ENCODE measurements around the gene ATRN.

Gene ATRN

GRCh38 chr20:3452690-3453089, 18.1 kb upstream of the ATRN start:
- FAIRE-seq: no peak
- DNase-seq (ENCODE audit: insufficient read length, low spot score): no peak
- TF ChIP-seq CTCF (IDR thresholded peaks at IDR 0.05; ENCODE audit: insufficient read depth, missing control alignments): no peak

GRCh38 chr20:3454831-3455230, 16.0 kb upstream of the ATRN start:
- FAIRE-seq (no peak), DNase-seq (ENCODE audit: insufficient read length, low spot score) (no peak)

GRCh38 chr20:3456648-3457047, 14.2 kb upstream of the ATRN start:
- DNase-seq (ENCODE audit: insufficient read length, low spot score): no peak
- FAIRE-seq: no peak
- TF ChIP-seq CTCF (IDR thresholded peaks at IDR 0.05; ENCODE audit: insufficient read depth, missing control alignments): no peak

More at GRCh38 chr20:3454831-3455230, 16.0 kb upstream of the ATRN start:
- no peak for TF ChIP-seq CTCF (IDR thresholded peaks at IDR 0.05; ENCODE audit: insufficient read depth, missing control alignments)

DNA sequence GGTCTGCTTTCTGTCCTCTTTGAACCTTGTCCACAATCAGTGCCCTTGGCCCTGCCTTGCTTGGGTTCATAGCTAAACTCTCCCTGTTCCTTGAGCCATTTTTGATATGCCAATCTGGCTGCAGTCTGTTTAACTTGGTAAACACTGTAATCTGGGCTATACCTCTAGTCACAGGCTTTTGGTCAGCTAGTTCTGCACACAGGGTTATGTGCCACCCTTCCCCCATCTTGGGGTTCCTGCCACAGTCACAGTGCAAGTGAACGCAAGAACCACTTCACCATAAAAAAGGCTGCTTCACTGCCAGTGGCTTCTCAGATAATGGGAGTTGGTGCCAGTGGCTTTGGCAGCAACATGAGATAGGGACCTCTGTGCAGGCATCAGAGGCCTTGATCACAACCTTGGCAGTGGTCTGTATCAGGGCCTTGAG, 10.9 kb upstream of the ATRN start:
- DNase-seq (ENCODE audit: insufficient read length, low spot score) (no peak), FAIRE-seq (no peak)
- no peak for TF ChIP-seq CTCF (IDR thresholded peaks at IDR 0.05; ENCODE audit: insufficient read depth, missing control alignments)

GRCh38 chr20:3461211-3461771, 9.5 kb upstream of the ATRN start:
- FAIRE-seq: no peak
- no peak for DNase-seq (ENCODE audit: insufficient read length, low spot score)
- no peak for TF ChIP-seq CTCF (IDR thresholded peaks at IDR 0.05; ENCODE audit: insufficient read depth, missing control alignments)

DNA sequence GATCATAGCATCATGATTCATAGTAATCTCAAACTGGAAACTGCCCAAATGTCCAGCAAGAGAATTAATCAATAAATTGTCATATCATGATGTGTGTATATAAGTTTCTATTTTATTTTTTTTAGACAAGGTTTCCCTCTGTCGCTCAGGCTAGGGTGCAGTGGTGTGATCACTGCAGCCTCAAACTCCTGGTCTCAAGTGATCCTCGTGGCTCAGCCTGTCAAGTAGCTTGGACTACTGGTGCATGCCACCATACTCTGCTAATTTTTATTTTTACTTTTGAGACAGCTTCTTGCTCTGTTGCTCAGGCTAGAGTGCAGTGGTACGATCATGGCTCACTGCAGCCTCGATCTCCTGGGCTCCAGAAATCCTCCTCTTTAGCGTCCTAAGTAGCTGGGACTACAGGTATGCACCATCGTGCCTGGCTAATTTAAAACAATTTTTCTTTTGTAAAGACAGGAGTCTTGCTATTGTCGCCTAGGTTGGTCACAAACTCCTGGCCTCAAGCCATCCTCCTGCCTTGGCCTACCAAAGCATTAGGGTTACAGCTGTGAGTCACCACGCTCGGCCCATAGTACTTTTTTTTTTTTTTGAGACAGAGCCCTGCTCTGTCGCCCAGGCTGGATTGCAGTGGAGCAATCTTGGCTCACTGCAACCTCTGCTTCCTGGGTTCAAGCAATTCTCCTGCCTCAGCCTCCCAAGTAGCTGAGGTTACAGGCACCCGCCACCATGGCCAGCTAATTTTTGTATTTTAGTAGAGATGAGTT, 8.7 kb upstream of the ATRN start:
- no peak for TF ChIP-seq CTCF (IDR thresholded peaks at IDR 0.05; ENCODE audit: insufficient read depth, missing control alignments)
- FAIRE-seq (no peak), DNase-seq (ENCODE audit: insufficient read length, low spot score) (no peak)

DNA sequence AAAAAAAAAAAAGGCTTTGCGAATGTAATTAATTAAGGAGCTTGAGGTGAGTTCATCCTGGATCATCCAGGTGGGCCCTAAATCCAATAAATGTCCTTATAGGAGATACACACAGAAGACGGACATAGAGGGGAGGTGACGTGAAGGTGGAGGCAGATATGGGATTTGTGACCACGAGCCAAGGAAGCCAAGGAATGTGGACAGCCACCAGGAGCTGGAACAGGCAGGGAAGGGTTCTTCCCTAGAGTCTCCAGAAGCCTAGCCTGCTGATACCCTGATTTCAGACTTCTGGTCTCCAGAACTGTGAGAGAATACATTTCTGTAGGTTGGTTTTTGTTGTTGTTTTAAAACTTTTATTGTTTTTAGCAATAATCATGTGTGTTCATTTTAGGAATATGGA, 6.7 kb upstream of the ATRN start:
- DNase-seq (ENCODE audit: insufficient read length, low spot score) (no peak), FAIRE-seq (no peak)
- no peak for TF ChIP-seq CTCF (IDR thresholded peaks at IDR 0.05; ENCODE audit: insufficient read depth, missing control alignments)

Measured in D721Med (cell line).